Epithelial cell of esophagus (primary cell): ENCODE measurements around the gene POLN.

ENCODE experiments used
- DNase-seq: peaks from one replicate; pipeline ENCODE4 v3.0.0; 2010; ENCODE audit warnings: low read depth
- H3K4me3 ChIP-seq: 2 replicates; pipeline ENCODE4 v1.5.1; 2011; ENCODE audit warnings: mild to moderate bottlenecking, low read length, control low read depth
- TF ChIP-seq, protein P1 (sequence below): IDR thresholded peaks from 2 replicates; pipeline ENCODE4 v1.5.1; 2011; ENCODE audit warnings: low read depth, mild to moderate bottlenecking, low read length, control low read depth, inconsistent platforms; ENCODE audit not compliant: insufficient read depth; ENCODE audit errors: missing control alignments

POLN gene

DNA sequence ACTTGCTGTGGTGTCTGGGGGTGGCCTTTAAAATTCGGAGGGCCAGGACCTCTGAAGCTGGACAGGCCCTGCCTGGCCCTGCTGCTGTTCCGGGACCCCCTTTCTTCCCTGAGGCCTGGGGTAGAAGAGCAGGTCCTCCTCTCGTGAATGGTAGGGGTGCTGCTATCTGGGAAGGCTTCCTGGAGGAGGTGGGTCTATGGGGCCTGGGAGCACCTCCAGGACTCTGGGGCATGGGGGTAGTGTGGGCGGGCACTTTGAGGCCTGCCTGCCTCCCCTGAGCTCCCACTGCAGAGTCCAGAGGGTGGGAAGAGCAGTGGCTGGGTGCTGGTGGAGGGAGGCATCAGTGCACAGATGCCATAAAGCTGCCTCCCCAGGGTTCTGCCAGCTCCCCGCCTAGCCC is 24.9 kb upstream of the POLN start:
- TF ChIP-seq, protein P1, sequence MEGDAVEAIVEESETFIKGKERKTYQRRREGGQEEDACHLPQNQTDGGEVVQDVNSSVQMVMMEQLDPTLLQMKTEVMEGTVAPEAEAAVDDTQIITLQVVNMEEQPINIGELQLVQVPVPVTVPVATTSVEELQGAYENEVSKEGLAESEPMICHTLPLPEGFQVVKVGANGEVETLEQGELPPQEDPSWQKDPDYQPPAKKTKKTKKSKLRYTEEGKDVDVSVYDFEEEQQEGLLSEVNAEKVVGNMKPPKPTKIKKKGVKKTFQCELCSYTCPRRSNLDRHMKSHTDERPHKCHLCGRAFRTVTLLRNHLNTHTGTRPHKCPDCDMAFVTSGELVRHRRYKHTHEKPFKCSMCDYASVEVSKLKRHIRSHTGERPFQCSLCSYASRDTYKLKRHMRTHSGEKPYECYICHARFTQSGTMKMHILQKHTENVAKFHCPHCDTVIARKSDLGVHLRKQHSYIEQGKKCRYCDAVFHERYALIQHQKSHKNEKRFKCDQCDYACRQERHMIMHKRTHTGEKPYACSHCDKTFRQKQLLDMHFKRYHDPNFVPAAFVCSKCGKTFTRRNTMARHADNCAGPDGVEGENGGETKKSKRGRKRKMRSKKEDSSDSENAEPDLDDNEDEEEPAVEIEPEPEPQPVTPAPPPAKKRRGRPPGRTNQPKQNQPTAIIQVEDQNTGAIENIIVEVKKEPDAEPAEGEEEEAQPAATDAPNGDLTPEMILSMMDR: no peak
- no peak overlapping the region for H3K4me3 ChIP-seq
- no peak for DNase-seq

DNA sequence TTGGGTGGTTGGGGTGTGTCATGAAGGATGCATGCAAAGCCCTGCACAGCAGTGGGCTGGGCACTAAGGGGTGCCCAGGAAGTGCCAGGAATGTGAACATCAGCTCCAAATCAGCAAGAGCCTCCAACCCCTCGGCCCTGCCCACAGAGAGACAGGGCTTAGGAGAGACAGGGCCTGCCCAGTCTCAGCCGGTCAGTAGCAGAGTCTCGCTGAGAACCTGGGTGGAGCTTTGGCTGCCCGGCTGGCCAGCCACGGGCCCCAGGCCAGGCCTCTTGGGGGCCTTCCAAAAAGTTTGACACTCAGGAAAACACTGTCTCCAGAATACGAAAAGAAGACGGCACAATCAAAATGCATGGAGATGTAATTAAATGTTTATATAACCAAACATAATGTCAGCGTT is 24.3 kb upstream of the POLN start:
- no peak for DNase-seq
- no peak overlapping the region for H3K4me3 ChIP-seq
- TF ChIP-seq, protein P1: no peak

DNA sequence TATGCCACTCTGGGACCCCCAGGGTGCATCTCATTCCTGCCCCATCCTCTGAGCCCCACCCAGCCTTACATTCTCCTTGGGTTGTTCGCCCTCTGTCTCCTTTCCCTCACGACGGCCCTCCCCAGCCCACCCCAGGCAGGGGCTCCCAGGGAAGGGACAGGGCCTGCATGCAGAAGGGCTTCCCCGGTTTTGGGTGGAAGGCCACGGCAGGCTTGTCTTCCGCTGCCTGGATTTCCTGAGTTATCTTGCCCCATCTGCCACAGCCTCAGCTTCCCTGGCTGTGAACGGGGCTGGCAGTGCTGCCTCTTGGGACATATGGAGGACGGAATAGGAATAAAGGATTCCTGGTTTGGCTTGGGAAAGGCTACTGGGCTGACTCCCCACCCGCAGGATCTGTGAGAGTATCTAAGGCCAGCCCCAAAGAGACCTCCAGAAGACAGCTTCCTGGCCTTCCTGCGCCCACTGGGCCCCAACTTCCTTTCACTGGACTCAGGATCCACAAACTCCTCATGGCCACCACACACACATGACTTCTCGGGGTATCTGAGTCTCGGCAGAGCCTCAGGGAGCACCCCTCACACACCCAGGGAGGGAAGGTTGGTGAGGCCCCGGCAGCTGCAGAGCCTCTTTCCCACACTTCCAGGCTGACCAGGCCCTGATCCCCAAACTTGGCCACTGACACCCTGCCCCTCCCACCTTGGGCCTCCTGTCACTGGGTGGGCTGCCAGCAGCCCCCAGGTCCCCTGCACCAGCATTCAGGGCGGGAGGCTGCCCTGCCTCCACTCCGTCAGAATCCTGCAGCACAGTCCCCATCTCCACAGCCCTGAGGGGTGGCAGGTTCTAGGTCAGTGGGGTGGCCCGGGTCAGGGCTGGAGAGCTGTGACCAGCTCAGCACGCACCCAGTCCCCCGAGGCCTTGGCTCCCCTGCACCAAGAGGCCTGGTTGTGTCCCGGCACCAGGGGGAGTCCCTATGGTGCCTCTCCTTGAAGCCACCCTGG is 23.5 kb upstream of the POLN start:
- TF ChIP-seq, protein P1: no peak
- DNase-seq: no peak
- no peak overlapping the region for H3K4me3 ChIP-seq

DNA sequence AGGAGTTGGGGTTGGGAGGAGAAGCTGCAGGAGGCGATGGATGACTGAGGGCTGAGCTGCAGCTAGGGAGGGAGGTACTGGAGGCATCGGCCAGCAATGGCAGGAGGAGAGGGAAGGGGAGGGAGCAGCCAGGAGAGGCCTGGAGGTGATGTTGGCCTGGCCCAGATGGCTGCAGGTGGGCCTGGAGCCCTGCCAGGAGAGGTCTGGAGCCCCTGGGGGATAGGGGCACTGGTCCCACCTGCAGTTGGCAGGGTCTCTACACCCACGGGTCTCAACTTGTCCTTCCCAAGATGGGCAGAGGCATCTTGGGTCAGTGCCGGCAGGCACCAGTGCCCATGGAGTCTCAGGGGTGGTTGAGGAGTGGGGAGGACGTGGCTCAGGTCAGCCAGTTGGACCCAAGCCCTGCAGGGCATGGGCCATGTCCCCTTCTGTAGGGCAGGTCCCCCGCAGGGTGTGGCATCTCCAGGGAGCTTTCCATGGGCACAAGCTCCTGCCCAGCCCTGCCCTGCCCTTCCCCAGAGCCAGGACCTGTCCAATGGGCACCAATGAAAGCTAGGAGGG is 22.6 kb upstream of the POLN start:
- DNase-seq: no peak
- H3K4me3 ChIP-seq: no peak overlapping the region
- TF ChIP-seq, protein P1: no peak

DNA sequence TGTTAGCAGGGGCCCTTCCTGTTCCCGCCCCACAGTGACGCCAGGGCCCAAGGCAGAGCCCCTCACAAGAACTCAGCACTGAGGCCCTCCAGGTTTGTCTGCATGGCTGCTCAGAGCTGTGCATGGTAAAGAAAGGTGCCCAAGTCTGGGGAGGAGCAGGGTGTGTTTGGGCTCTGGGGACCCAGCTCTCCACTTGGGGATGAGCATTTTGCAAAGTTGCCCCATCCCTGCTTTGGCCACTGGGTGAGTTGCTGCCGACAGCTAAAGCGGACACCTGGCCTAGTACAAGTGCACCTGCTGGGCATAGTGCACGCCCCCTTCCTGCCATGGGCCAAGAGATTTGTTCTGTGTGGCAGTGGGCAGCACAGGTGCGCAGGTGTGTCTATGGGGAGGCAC is 22.0 kb upstream of the POLN start:
- TF ChIP-seq, protein P1: no peak
- DNase-seq: no peak
- H3K4me3 ChIP-seq: no peak overlapping the region

DNA sequence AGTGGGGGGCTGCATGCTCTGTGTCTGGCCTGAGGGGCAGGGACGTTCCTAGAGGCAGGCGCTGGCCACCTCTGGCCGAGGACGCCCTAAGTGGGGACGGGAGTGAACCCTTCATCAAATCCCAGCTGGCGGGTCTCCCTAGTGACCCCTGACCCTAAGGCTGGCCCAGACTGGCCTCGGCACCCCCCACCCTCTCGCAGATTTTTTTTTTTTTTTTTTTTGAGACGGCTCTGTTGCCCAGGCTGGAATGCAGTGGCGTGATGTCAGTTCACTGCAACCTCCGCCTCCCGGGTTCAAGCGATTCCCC is 21.0 kb upstream of the POLN start:
- no peak for DNase-seq
- TF ChIP-seq, protein P1: no peak
- H3K4me3 ChIP-seq: peak overlapping the region; percentile 61
